ENCODE results near the gene SLC39A6. TPM values are rescaled to one million over a fixed set of nuclear protein-coding genes. Genes with fewer than 3 reads are reported as not detected.

The SLC39A6 gene
- polyA plus RNA-seq, 2 of the 4 experiments (the other 2 are of a cell fraction): 49.1 to 68.0 TPM

DNA sequence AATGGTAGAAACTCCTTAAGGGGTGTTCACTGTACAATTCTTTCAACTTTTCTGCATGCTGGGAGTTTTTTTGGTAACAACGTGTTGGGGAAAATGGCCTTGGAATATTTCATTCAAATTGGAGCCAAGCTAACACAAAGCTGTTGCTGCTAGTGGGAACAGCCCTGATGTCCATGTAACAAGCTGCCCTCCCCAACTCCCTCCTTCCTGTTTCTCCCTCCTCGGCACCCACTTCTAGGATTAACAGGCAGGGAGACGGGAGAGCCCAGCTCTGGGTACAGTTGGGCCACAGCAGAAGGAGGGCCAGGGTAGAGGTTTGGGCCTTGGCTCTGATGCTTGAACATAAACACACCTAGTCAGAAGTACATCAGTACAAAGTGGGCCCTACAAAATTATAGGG lies 48.8 kb upstream of the SLC39A6 start:
- H3K27ac ChIP-seq: no peak overlapping the region
- no peak for DNase-seq (ENCODE audit: low read depth in 1 of 2, low spot score in 1 of 2)
- WGBS (ENCODE audit: missing lambda C conversion rate): 97% methylated on average over 3 of the region's 3 CpGs

DNA sequence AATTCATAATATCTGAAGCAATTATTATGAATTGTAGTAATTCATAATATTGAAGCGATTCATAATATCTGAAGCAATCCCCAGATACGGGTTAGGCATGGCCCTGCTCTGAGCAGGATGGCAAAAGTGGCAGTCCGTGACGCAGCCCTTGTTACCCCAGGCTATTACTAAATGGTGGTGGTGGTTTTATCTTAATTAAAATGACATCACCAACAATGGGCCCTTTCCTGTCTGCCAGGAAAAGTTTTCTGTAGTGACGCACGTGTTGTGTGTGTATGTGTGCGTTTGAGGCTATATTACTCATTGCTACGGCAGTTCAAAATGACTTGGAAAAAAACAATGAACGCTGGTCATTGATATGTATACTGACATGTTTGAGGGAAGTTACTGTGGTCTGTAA lies 47.6 kb upstream of the SLC39A6 start:
- Histone ChIP-seq H3K4me2 (no peak overlapping the region), H3K4me1 (no peaks in the 10 kb centered on the region), H3K9me3 (no peaks in the 10 kb centered on the region), H3K27ac (no peak overlapping the region), H3K4me3 (no peak overlapping the region)
- ATAC-seq (no peak), FAIRE-seq (no peak), DNase-seq (ENCODE audit: low read depth in 1 of 2, low spot score in 1 of 2) (no peak)
- no peak for TF ChIP-seq POLR2AphosphoS2 (conservative IDR thresholded peaks at IDR 0.05; ENCODE audit: low read length)
- no peak for TF ChIP-seq ESRRA (IDR thresholded peaks at IDR 0.05; ENCODE audit: borderline replicate concordance, low read length)
- no peak for TF ChIP-seq RFX5 (IDR thresholded peaks at IDR 0.05)
- TF ChIP-seq, protein P1, sequence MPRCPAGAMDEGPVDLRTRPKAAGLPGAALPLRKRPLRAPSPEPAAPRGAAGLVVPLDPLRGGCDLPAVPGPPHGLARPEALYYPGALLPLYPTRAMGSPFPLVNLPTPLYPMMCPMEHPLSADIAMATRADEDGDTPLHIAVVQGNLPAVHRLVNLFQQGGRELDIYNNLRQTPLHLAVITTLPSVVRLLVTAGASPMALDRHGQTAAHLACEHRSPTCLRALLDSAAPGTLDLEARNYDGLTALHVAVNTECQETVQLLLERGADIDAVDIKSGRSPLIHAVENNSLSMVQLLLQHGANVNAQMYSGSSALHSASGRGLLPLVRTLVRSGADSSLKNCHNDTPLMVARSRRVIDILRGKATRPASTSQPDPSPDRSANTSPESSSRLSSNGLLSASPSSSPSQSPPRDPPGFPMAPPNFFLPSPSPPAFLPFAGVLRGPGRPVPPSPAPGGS (IDR thresholded peaks at IDR 0.05): no peak
- TF ChIP-seq, protein P2, sequence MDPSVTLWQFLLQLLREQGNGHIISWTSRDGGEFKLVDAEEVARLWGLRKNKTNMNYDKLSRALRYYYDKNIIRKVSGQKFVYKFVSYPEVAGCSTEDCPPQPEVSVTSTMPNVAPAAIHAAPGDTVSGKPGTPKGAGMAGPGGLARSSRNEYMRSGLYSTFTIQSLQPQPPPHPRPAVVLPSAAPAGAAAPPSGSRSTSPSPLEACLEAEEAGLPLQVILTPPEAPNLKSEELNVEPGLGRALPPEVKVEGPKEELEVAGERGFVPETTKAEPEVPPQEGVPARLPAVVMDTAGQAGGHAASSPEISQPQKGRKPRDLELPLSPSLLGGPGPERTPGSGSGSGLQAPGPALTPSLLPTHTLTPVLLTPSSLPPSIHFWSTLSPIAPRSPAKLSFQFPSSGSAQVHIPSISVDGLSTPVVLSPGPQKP (IDR thresholded peaks at IDR 0.05; ENCODE audit: low read depth, low read length): no peak
- ChIA-PET POLR2A (no interaction called here), CTCF (no interaction called here)
- WGBS (ENCODE audit: missing lambda C conversion rate): 92% methylated on average over 9 of the region's 9 CpGs

More for the DNA sequence above, 48.8 kb upstream of the SLC39A6 start:
- no peak for TF ChIP-seq FOXS1 (CRISPR knock-in tag; IDR thresholded peaks at IDR 0.05)
- TF ChIP-seq EP300 (IDR thresholded peaks at IDR 0.05): no peak
- no peak for TF ChIP-seq SMC3 (IDR thresholded peaks at IDR 0.05)
- no peak for TF ChIP-seq FOSB (CRISPR knock-in tag; IDR thresholded peaks at IDR 0.05)
- TF ChIP-seq EHMT2 (IDR thresholded peaks at IDR 0.05; ENCODE audit: low read depth): no peak
- TF ChIP-seq, protein P1 (IDR thresholded peaks at IDR 0.05): no peak
- TF ChIP-seq, protein P3, sequence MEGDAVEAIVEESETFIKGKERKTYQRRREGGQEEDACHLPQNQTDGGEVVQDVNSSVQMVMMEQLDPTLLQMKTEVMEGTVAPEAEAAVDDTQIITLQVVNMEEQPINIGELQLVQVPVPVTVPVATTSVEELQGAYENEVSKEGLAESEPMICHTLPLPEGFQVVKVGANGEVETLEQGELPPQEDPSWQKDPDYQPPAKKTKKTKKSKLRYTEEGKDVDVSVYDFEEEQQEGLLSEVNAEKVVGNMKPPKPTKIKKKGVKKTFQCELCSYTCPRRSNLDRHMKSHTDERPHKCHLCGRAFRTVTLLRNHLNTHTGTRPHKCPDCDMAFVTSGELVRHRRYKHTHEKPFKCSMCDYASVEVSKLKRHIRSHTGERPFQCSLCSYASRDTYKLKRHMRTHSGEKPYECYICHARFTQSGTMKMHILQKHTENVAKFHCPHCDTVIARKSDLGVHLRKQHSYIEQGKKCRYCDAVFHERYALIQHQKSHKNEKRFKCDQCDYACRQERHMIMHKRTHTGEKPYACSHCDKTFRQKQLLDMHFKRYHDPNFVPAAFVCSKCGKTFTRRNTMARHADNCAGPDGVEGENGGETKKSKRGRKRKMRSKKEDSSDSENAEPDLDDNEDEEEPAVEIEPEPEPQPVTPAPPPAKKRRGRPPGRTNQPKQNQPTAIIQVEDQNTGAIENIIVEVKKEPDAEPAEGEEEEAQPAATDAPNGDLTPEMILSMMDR (IDR thresholded peaks at IDR 0.05): no peak
- TF ChIP-seq TP53 (CRISPR knock-in tag; IDR thresholded peaks at IDR 0.05): no peak
- TF ChIP-seq PHF8 (IDR thresholded peaks at IDR 0.05; ENCODE audit: borderline replicate concordance, low read depth): no peak
- TF ChIP-seq HDAC2 (IDR thresholded peaks at IDR 0.05): no peak
- TF ChIP-seq RCOR1 (IDR thresholded peaks at IDR 0.05; ENCODE audit: low read depth, low read length): no peak
- no peak for TF ChIP-seq BHLHE40 (IDR thresholded peaks at IDR 0.05; ENCODE audit: low read depth, low read length)
- TF ChIP-seq, protein P4, sequence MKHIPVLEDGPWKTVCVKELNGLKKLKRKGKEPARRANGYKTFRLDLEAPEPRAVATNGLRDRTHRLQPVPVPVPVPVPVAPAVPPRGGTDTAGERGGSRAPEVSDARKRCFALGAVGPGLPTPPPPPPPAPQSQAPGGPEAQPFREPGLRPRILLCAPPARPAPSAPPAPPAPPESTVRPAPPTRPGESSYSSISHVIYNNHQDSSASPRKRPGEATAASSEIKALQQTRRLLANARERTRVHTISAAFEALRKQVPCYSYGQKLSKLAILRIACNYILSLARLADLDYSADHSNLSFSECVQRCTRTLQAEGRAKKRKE (CRISPR knock-in tag; IDR thresholded peaks at IDR 0.05; ENCODE audit: low read depth): no peak
- no peak for TF ChIP-seq JUN (IDR thresholded peaks at IDR 0.05)
- TF ChIP-seq, protein P5, sequence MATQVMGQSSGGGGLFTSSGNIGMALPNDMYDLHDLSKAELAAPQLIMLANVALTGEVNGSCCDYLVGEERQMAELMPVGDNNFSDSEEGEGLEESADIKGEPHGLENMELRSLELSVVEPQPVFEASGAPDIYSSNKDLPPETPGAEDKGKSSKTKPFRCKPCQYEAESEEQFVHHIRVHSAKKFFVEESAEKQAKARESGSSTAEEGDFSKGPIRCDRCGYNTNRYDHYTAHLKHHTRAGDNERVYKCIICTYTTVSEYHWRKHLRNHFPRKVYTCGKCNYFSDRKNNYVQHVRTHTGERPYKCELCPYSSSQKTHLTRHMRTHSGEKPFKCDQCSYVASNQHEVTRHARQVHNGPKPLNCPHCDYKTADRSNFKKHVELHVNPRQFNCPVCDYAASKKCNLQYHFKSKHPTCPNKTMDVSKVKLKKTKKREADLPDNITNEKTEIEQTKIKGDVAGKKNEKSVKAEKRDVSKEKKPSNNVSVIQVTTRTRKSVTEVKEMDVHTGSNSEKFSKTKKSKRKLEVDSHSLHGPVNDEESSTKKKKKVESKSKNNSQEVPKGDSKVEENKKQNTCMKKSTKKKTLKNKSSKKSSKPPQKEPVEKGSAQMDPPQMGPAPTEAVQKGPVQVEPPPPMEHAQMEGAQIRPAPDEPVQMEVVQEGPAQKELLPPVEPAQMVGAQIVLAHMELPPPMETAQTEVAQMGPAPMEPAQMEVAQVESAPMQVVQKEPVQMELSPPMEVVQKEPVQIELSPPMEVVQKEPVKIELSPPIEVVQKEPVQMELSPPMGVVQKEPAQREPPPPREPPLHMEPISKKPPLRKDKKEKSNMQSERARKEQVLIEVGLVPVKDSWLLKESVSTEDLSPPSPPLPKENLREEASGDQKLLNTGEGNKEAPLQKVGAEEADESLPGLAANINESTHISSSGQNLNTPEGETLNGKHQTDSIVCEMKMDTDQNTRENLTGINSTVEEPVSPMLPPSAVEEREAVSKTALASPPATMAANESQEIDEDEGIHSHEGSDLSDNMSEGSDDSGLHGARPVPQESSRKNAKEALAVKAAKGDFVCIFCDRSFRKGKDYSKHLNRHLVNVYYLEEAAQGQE (IDR thresholded peaks at IDR 0.05): no peak
- TF ChIP-seq NR3C1 (IDR thresholded peaks at IDR 0.05): no peak
- TF ChIP-seq, protein P2 (IDR thresholded peaks at IDR 0.05; ENCODE audit: low read depth, low read length): no peak
- TF ChIP-seq, protein P6, sequence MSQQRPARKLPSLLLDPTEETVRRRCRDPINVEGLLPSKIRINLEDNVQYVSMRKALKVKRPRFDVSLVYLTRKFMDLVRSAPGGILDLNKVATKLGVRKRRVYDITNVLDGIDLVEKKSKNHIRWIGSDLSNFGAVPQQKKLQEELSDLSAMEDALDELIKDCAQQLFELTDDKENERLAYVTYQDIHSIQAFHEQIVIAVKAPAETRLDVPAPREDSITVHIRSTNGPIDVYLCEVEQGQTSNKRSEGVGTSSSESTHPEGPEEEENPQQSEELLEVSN (IDR thresholded peaks at IDR 0.05; ENCODE audit: borderline replicate concordance, low read depth): no peak
- no peak for TF ChIP-seq KDM5A (IDR thresholded peaks at IDR 0.05)
- no peaks in the 10 kb centered on the region for H3K9me3 ChIP-seq
- no peak overlapping the region for H3K4me2 ChIP-seq
- H3K4me3 ChIP-seq: no peak overlapping the region
- FAIRE-seq (no peak), ATAC-seq (no peak)
- ChIA-PET CTCF (no interaction called here), POLR2A (no interaction called here)
- H3K4me1 ChIP-seq: no peaks in the 10 kb centered on the region

All from A549 (cell line).